B cell (primary cell): ENCODE data around the gene ALOX15B. TPM values are rescaled to one million over a fixed set of nuclear protein-coding genes. Genes with fewer than 3 reads are reported as not detected.

Experiments used
- ATAC-seq: fragments of 200-7000 bp; cut with Tn5 transposase; one replicate; pipeline ENCODE4 v1.10.0; 2021; ENCODE audit warnings: low read depth, mild to moderate bottlenecking, moderate number of reproducible peaks, moderate library complexity
- CTCF ChIA-PET: fragments of 350-600 bp; sonication (Branson Sonifier 250); formaldehyde crosslinking; loops from one replicate; lab custom pipeline; 2021; ENCODE audit warnings: antibody characterized with exemption, inconsistent platforms; lab: Charles Lee
- POLR2A ChIA-PET: fragments of 350-600 bp; sonication (Branson Sonifier 250); formaldehyde crosslinking; loops from one replicate; lab custom pipeline; 2021; ENCODE audit warnings: antibody characterized with exemption; lab: Charles Lee
- DNase-seq: peaks from one replicate; pipeline ENCODE4 v3.0.0; 2013
- H2AFZ ChIP-seq: 2 replicates; pipeline ENCODE4 v1.6.1; 2012; ENCODE audit warnings: mild to moderate bottlenecking, low read depth, low read length; ENCODE audit not compliant: insufficient read depth, poor library complexity, severe bottlenecking
- H3K27ac ChIP-seq, 2 donors: 1 replicate in 1 of 2; 2 replicates in 1 of 2; pipeline ENCODE4 v1.5.1; 2012 to 2013; ENCODE audit warnings: low read length in 2 of 2, mild to moderate bottlenecking in 2 of 2, moderate library complexity in 1 of 2
- H3K27me3 ChIP-seq, 4 experiments: fragments of 200-600 bp in 1 of 4; sonication (generic) in 1 of 4; replicated peaks in 1 of 4; 1 replicate in 2 of 4; 2 replicates in 2 of 4; pipeline versions ENCODE4 v1.6.1 to v1.7.0; 2013 to 2016; ENCODE audit warnings: low read length in 3 of 4, mild to moderate bottlenecking in 2 of 4, mixed read lengths in 1 of 4, moderate library complexity in 1 of 4; ENCODE audit not compliant: insufficient read depth in 4 of 4, control insufficient read depth in 3 of 4; ENCODE audit errors: control extremely low read depth in 1 of 4
- H3K36me3 ChIP-seq, 2 experiments: replicated peaks in 1 of 2; 1 replicate in 1 of 2; 2 replicates in 1 of 2; pipeline versions ENCODE4 v1.6.1 to v1.7.1; 2013; ENCODE audit warnings: low read length in 1 of 2; ENCODE audit not compliant: insufficient read depth in 2 of 2, control insufficient read depth in 1 of 2; ENCODE audit errors: control extremely low read depth in 1 of 2, extremely low read depth in 1 of 2
- H3K4me1 ChIP-seq, 2 donors: fragments of 200-600 bp in 1 of 2; sonication (generic) in 1 of 2; 1 replicate in 1 of 2; 2 replicates in 1 of 2; pipeline versions ENCODE4 v1.5.1 to v1.6.1; 2013 to 2017; ENCODE audit warnings: low read length in 2 of 2; ENCODE audit not compliant: control insufficient read depth in 2 of 2, insufficient read depth in 2 of 2
- H3K4me2 ChIP-seq: replicated peaks from 2 replicates; pipeline ENCODE3; 2012; ENCODE audit warnings: mild to moderate bottlenecking, low read depth, low read length; ENCODE audit not compliant: poor library complexity, severe bottlenecking
- H3K4me3 ChIP-seq, 5 experiments: fragments of 200-600 bp in 1 of 5; sonication (generic) in 1 of 5; 1 replicate in 3 of 5; 2 replicates in 2 of 5; pipeline versions ENCODE4 v1.5.1 to v1.7.0; 2011 to 2016; ENCODE audit warnings: low read length in 4 of 5, mild to moderate bottlenecking in 4 of 5, low read depth in 2 of 5, control low read depth in 1 of 5, moderate library complexity in 1 of 5; ENCODE audit not compliant: insufficient read depth in 1 of 5; ENCODE audit errors: control extremely low read depth in 1 of 5, extremely low read depth in 1 of 5
- H3K79me2 ChIP-seq: fragments of 200-600 bp; sonication (generic); one replicate; pipeline ENCODE4 v1.6.0; 2016; ENCODE audit warnings: low read length; ENCODE audit not compliant: control insufficient read depth, insufficient read depth
- H3K9ac ChIP-seq: fragments of 200-600 bp; sonication (generic); 2 replicates; pipeline ENCODE4 v1.6.1; 2017; ENCODE audit warnings: mild to moderate bottlenecking, low read length, moderate library complexity
- H3K9me3 ChIP-seq, 3 donors: one replicate each; pipeline versions ENCODE4 v1.6.1 to v1.7.1; 2013; ENCODE audit warnings: low read length in 2 of 3; ENCODE audit not compliant: control insufficient read depth in 2 of 3, insufficient read depth in 1 of 3; ENCODE audit errors: control extremely low read depth in 1 of 3
- H4K20me1 ChIP-seq: 2 replicates; pipeline ENCODE4 v1.6.0; 2012; ENCODE audit warnings: mild to moderate bottlenecking, low read length; ENCODE audit not compliant: insufficient read depth, control insufficient read depth, poor library complexity, severe bottlenecking
- H3K27ac Mint-ChIP-seq: one replicate; pipeline ENCODE4 v1.8.0; 2021; ENCODE audit warnings: mixed read lengths
- H3K27me3 Mint-ChIP-seq: one replicate; pipeline ENCODE4 v1.8.0; 2021; ENCODE audit warnings: mixed read lengths
- H3K4me1 Mint-ChIP-seq: one replicate; pipeline ENCODE4 v1.8.0; 2021; ENCODE audit warnings: mixed read lengths
- H3K4me3 Mint-ChIP-seq: one replicate; pipeline ENCODE4 v1.8.0; 2021; ENCODE audit warnings: mixed read lengths
- H3K9me3 Mint-ChIP-seq: one replicate; pipeline ENCODE4 v1.8.0; 2022; ENCODE audit warnings: mixed read lengths; ENCODE audit not compliant: insufficient read depth
- CTCF ChIP-seq: fragments of 200-600 bp; IDR thresholded peaks from one replicate; pipeline ENCODE4 v1.8.0; 2022; ENCODE audit warnings: antibody characterized with exemption, mild to moderate bottlenecking
- EZH2 ChIP-seq: IDR thresholded peaks from 2 replicates; pipeline ENCODE4 v1.6.1; 2012; ENCODE audit warnings: borderline replicate concordance, low read depth, mild to moderate bottlenecking, moderate library complexity, low read length; ENCODE audit not compliant: insufficient read depth, poor library complexity, severe bottlenecking
- WGBS: methylation state at CpG from one replicate; pipeline ENCODE4 v1.1.5; 2013; ENCODE audit warnings: missing lambda C conversion rate; ENCODE audit not compliant: insufficient coverage; 5-methylcytosine and 5-hydroxymethylcytosine counted together
- intact Hi-C: fragments of 100-400 bp; cut with micrococcal nuclease; formaldehyde crosslinking; loops from one replicate; pipeline ENCODE4 v1.10.0; 2022
- polyA plus RNA-seq: library from polyadenylated mRNA; depleted of rRNA; stranded (reverse); fragments of >200 nt; gene quantifications from 2 replicates; pipeline ENCODE4 v1.2.3, GENCODE V29; 2012
- total RNA-seq, 2 donors: library from RNA; stranded (reverse); fragments of 120-200 nt in 1 of 2; gene quantifications; 1 replicate in 1 of 2; 2 replicates in 1 of 2; pipeline versions ENCODE4 v1.2.3 to v1.2.4, GENCODE V29; 2013 to 2022

ALOX15B gene
- total and polyA plus RNA-seq, 2 donors (not counting 1 experiment from before 2014, with no cell fraction given) = 0.03 TPM; not detected in 1

DNA sequence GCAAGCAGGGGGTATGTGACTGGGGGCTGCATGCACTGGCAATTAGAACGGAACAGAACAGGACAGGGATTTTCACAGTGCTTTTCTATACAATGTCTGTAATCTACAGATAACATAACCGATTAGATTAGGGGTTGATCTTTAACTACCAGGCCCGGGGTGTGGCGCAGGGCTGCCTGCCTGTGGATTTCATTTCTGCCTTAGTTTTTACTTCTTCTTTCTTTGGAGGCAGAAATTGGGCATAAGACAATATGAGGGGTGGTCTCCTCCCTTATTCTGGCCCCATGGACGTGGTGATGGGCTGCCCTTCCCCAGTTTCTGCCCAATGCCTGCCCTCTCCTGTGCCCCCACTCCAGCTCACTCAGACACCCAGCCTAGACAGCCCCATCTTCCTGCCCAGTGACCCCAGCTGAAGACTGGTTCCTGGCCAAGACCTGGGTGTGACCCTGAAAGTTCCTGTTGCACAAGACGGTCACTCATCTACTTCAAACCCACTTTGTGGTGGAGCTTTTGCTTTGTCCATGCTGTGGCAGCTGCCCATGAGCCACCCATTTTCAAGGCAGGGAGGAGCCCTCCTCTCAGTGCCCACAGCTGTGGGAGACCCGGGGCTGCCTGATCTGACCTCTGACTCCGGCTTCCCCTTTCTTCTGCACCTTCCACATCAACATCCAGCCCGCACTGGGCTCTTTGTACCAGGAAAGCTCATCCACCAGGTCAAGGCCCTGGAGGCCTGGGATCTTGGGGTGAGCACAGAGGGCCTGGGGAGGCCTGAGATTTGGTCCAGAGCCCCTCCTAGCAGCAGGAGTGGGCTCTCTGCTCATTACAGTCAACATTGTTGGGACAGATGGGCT lies 30.1 kb downstream of the ALOX15B start:
- Histone ChIP-seq H3K4me3 (no peak overlapping the region), H3K4me2 (no peak overlapping the region), H4K20me1 (no peaks in the 10 kb centered on the region), H3K9ac (no peak overlapping the region), H3K27me3 (peaks cover 0 to 52% (median 29%) of the 10 kb centered on the region in 4 experiments), H3K36me3 (no peaks in the 10 kb centered on the region), H3K9me3 (peaks cover 0 to 23% (median 0%) of the 10 kb centered on the region in 3 donors), H2AFZ (no peak overlapping the region), H3K27ac (no peak overlapping the region), H3K4me1 (peaks cover 19 to 22% of the 10 kb centered on the region in 2 donors), H3K79me2 (no peaks in the 10 kb centered on the region)
- Mint-ChIP-seq H3K9me3 (no peaks in the 10 kb centered on the region), H3K27me3 (peaks cover 49% of the 10 kb centered on the region), H3K27ac (no peak overlapping the region), H3K4me1 (peaks cover 20% of the 10 kb centered on the region), H3K4me3 (no peak overlapping the region)
- ATAC-seq = no peak
- CTCF ChIA-PET = interaction anchor here (0.8 to 4.8 kb wide), 10 partner anchors 8 to 229 kb away, joined by 3 to 46 read pairs (median 4); no protein-coding TSS in a partner anchor
- 61% methylated on average over 2 of the region's 9 CpGs for WGBS
- TF ChIP-seq CTCF = no peak
- TF ChIP-seq EZH2 = no peak
- POLR2A ChIA-PET = interaction anchor here (0.8 kb wide), 1 partner anchor 10 kb away, joined by 4 read pairs; no protein-coding TSS in a partner anchor
- no peak for DNase-seq
- intact Hi-C loops = loop anchor here (10.0 kb wide), 1 partner anchor 1456 kb away; no protein-coding TSS in a partner anchor

- no peak overlapping the region for H3K9ac ChIP-seq
- DNase-seq = no peak
- Mint-ChIP-seq H3K27me3 (peaks cover 51% of the 10 kb centered on the region), H3K4me1 (peaks cover 26% of the 10 kb centered on the region), H3K27ac (no peak overlapping the region), H3K4me3 (no peak overlapping the region), H3K9me3 (no peaks in the 10 kb centered on the region)
- CTCF ChIA-PET = interaction anchor here (0.8 to 4.8 kb wide), 11 partner anchors 9 to 229 kb away, joined by 3 to 46 read pairs (median 5); no protein-coding TSS in a partner anchor
- no peaks in the 10 kb centered on the region for H3K36me3 ChIP-seq
- TF ChIP-seq EZH2 (no peak), CTCF (no peak)
- no peak overlapping the region for H3K4me2 ChIP-seq
- H3K79me2 ChIP-seq = no peaks in the 10 kb centered on the region
- WGBS = 63% methylated on average over 2 of the region's 3 CpGs
- no peak overlapping the region for H3K4me3 ChIP-seq
- H3K4me1 ChIP-seq = peaks cover 25 to 28% of the 10 kb centered on the region in 2 donors
- H3K9me3 ChIP-seq = peaks cover 0 to 21% (median 0%) of the 10 kb centered on the region in 3 donors
- H2AFZ ChIP-seq = no peak overlapping the region
- POLR2A ChIA-PET = interaction anchor here (0.8 kb wide), 1 partner anchor 10 kb away, joined by 4 read pairs; no protein-coding TSS in a partner anchor
- peaks cover 0 to 52% (median 34%) of the 10 kb centered on the region in 4 experiments for H3K27me3 ChIP-seq
- H3K27ac ChIP-seq = no peak overlapping the region
- ATAC-seq = no peak
- intact Hi-C loops = loop anchor here (10.0 kb wide), 1 partner anchor 1455 kb away; no protein-coding TSS in a partner anchor
- H4K20me1 ChIP-seq = no peaks in the 10 kb centered on the region
These were observed 30.7 kb downstream of the ALOX15B start for GRCh38 chr17:8069587-8069860.
